H9 (cell line): ENCODE data around the gene CDH20. TPM values are rescaled to one million over a fixed set of nuclear protein-coding genes. Genes with fewer than 3 reads are reported as not detected.

Experiments used
- DNase-seq: peaks from one replicate; pipeline ENCODE4 v3.0.0-alpha.2; 2017
- H2AFZ ChIP-seq: one replicate; pipeline ENCODE4 v1.6.1; 2013; ENCODE audit warnings: mild to moderate bottlenecking, low read length, control low read depth, moderate library complexity
- H2AK5ac ChIP-seq: 2 replicates; pipeline ENCODE4 v1.6.1; 2013; ENCODE audit warnings: low read length, control low read depth, mixed read lengths; ENCODE audit not compliant: insufficient read length
- H2BK120ac ChIP-seq: one replicate; pipeline ENCODE4 v1.6.1; 2013; ENCODE audit warnings: low read depth, mild to moderate bottlenecking, low read length, control low read depth, inconsistent platforms; ENCODE audit not compliant: poor library complexity, severe bottlenecking
- H2BK12ac ChIP-seq: 2 replicates; pipeline ENCODE4 v1.6.1; 2013; ENCODE audit warnings: low read length, control low read depth, mixed read lengths, low read depth; ENCODE audit not compliant: insufficient read length
- H2BK15ac ChIP-seq: 2 replicates; pipeline ENCODE4 v1.6.1; 2013; ENCODE audit warnings: low read depth, low read length, control low read depth
- H2BK20ac ChIP-seq: one replicate; pipeline ENCODE4 v1.6.1; 2013; ENCODE audit warnings: low read depth, mild to moderate bottlenecking, low read length, control low read depth, inconsistent platforms; ENCODE audit not compliant: poor library complexity, severe bottlenecking
- H2BK5ac ChIP-seq: 2 replicates; pipeline ENCODE4 v1.6.1; 2013; ENCODE audit warnings: low read length, control low read depth, mixed read lengths; ENCODE audit not compliant: insufficient read length
- H3K14ac ChIP-seq: 2 replicates; pipeline ENCODE4 v1.6.1; 2013; ENCODE audit warnings: low read length, control low read depth; ENCODE audit not compliant: insufficient read depth
- H3K18ac ChIP-seq: 2 replicates; pipeline ENCODE4 v1.6.1; 2013; ENCODE audit warnings: low read depth, mild to moderate bottlenecking, mixed read lengths, low read length, control low read depth; ENCODE audit not compliant: insufficient read length
- H3K23ac ChIP-seq: 2 replicates; pipeline ENCODE4 v1.6.1; 2013; ENCODE audit warnings: low read length, control low read depth, mixed read lengths, low read depth; ENCODE audit not compliant: insufficient read length
- H3K23me2 ChIP-seq: 2 replicates; pipeline ENCODE4 v1.6.1; 2013; ENCODE audit warnings: low read depth, mild to moderate bottlenecking, mixed read lengths, low read length, control low read depth; ENCODE audit not compliant: insufficient read length, poor library complexity, severe bottlenecking
- H3K27ac ChIP-seq: 2 replicates; pipeline ENCODE4 v1.5.1; 2013; ENCODE audit warnings: low read length, control low read depth, mixed read lengths, low read depth; ENCODE audit not compliant: insufficient read length
- H3K27me3 ChIP-seq: 2 replicates; pipeline ENCODE4 v1.6.1; 2013; ENCODE audit warnings: low read length, control low read depth, inconsistent platforms; ENCODE audit not compliant: insufficient read depth
- H3K4ac ChIP-seq: 2 replicates; pipeline ENCODE4 v1.6.1; 2013; ENCODE audit warnings: low read depth, mild to moderate bottlenecking, control low read depth, inconsistent platforms, low read length, moderate library complexity
- H3K4me1 ChIP-seq: 2 replicates; pipeline ENCODE4 v1.6.1; 2013; ENCODE audit warnings: low read length, control low read depth, inconsistent platforms; ENCODE audit not compliant: insufficient read depth
- H3K4me2 ChIP-seq: 2 replicates; pipeline ENCODE4 v1.6.1; 2013; ENCODE audit warnings: low read length, control low read depth, mixed read lengths; ENCODE audit not compliant: insufficient read length, insufficient read depth
- H3K56ac ChIP-seq: 2 replicates; pipeline ENCODE4 v1.6.1; 2013; ENCODE audit warnings: low read depth, mild to moderate bottlenecking, mixed read lengths, low read length, control low read depth; ENCODE audit not compliant: insufficient read length
- H3K79me1 ChIP-seq: 2 replicates; pipeline ENCODE4 v1.6.1; 2013; ENCODE audit warnings: low read depth, mild to moderate bottlenecking, moderate library complexity, low read length, control low read depth, inconsistent platforms; ENCODE audit not compliant: insufficient read depth, poor library complexity, severe bottlenecking
- H3K79me2 ChIP-seq: 2 replicates; pipeline ENCODE4 v1.6.1; 2013; ENCODE audit warnings: low read length, control low read depth, inconsistent platforms; ENCODE audit not compliant: insufficient read depth
- H3K9ac ChIP-seq: 2 replicates; pipeline ENCODE4 v1.6.1; 2013; ENCODE audit warnings: low read length, control low read depth, mixed read lengths; ENCODE audit not compliant: insufficient read length; ENCODE audit errors: extremely low read depth
- H3K9me3 ChIP-seq: one replicate; pipeline ENCODE4 v1.6.1; 2013; ENCODE audit warnings: low read depth, low read length, inconsistent platforms; ENCODE audit not compliant: control insufficient read depth
- H3T11ph ChIP-seq: one replicate; pipeline ENCODE4 v1.6.1; 2013; ENCODE audit warnings: mild to moderate bottlenecking, low read length, control low read depth, inconsistent platforms
- H4K20me1 ChIP-seq: one replicate; pipeline ENCODE4 v1.6.1; 2013; ENCODE audit not compliant: control insufficient read depth, insufficient read length, insufficient read depth
- H4K5ac ChIP-seq: 2 replicates; pipeline ENCODE4 v1.6.1; 2013; ENCODE audit warnings: low read depth, mild to moderate bottlenecking, mixed read lengths, low read length, control low read depth; ENCODE audit not compliant: insufficient read length
- H4K8ac ChIP-seq: replicated peaks from 2 replicates; pipeline ENCODE4 v1.6.1; 2013; ENCODE audit warnings: low read length, control low read depth, mixed read lengths, low read depth; ENCODE audit not compliant: insufficient read length
- H4K91ac ChIP-seq: 2 replicates; pipeline ENCODE4 v1.6.1; 2013; ENCODE audit warnings: low read depth, mild to moderate bottlenecking, moderate library complexity, mixed read lengths, low read length, control low read depth; ENCODE audit not compliant: insufficient read length
- H3K27ac Mint-ChIP-seq, 3 experiments: 2 replicates in 2 of 3; 3 replicates in 1 of 3; pipeline ENCODE4 v1.8.0; 2020 to 2021; ENCODE audit warnings: mixed read lengths in 3 of 3, mild to moderate bottlenecking in 1 of 3, moderate library complexity in 1 of 3
- H3K27me3 Mint-ChIP-seq: 2 replicates; pipeline ENCODE4 v1.8.0; 2021; ENCODE audit warnings: low read depth, mild to moderate bottlenecking, moderate library complexity, mixed read lengths
- H3K36me3 Mint-ChIP-seq, 3 experiments: 2 replicates in 2 of 3; 3 replicates in 1 of 3; pipeline ENCODE4 v1.8.0; 2020 to 2021; ENCODE audit warnings: low read depth in 3 of 3, mixed read lengths in 3 of 3; ENCODE audit not compliant: insufficient read depth in 1 of 3
- H3K4me1 Mint-ChIP-seq, 2 experiments: 2 replicates each; pipeline ENCODE4 v1.8.0; 2020; ENCODE audit warnings: mixed read lengths in 2 of 2
- H3K4me3 Mint-ChIP-seq, 2 experiments: 2 replicates in 1 of 2; 3 replicates in 1 of 2; pipeline ENCODE4 v1.8.0; 2020 to 2021; ENCODE audit warnings: mild to moderate bottlenecking in 2 of 2, mixed read lengths in 2 of 2, moderate library complexity in 1 of 2
- H3K9me3 Mint-ChIP-seq, 2 experiments: 2 replicates in 1 of 2; 3 replicates in 1 of 2; pipeline ENCODE4 v1.8.0; 2020; ENCODE audit warnings: mild to moderate bottlenecking in 2 of 2, mixed read lengths in 2 of 2, moderate library complexity in 1 of 2
- WGBS: extraction: QIAGEN DNeasy Blood & Tissue Kit; methylation state at CpG from one replicate; pipeline ENCODE4 v1.1.7; 2013; ENCODE audit warnings: missing lambda C conversion rate, low lambda C conversion rate, mixed read lengths; ENCODE audit not compliant: insufficient read length; ENCODE audit errors: extremely low coverage; 5-methylcytosine and 5-hydroxymethylcytosine counted together
- total RNA-seq: library from RNA; stranded (reverse); gene quantifications from 2 replicates; pipeline ENCODE4 v1.2.1, GENCODE V29; 2021
- TF ChIP-seq, protein P1 (sequence below): fragments of 200-600 bp; sonication (generic); conservative IDR thresholded peaks from 3 replicates; pipeline ENCODE4 v1.8.0; 2021; ENCODE audit warnings: antibody characterized with exemption, mild to moderate bottlenecking

Gene CDH20
- total RNA-seq, 1 experiment from 2014 or later = not detected

DNA sequence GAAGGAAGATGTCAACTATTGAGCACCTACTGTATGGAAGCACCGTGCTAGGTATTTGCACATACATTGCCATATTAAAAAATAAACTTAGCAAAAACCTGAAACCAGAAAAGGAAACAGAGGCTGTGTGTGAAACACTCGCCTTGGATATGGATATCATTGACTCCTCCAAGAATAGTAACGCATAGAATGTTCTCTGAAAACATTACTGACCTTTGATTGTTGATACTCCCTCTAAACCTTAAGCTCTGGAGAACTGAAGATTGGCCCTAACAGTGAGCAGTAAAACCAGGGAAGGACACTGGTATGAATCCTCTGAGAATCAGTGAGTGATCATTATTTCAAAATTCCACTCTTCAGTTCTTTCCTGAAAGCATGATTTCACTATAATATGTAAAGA lies 236.8 kb downstream of the CDH20 start:
- H4K91ac ChIP-seq = no peak overlapping the region
- no peak overlapping the region for H4K5ac ChIP-seq
- no peaks in the 10 kb centered on the region for H3K9me3 ChIP-seq
- H3T11ph ChIP-seq = no peak overlapping the region
- no peak overlapping the region for H2BK20ac ChIP-seq
- TF ChIP-seq, protein P1, sequence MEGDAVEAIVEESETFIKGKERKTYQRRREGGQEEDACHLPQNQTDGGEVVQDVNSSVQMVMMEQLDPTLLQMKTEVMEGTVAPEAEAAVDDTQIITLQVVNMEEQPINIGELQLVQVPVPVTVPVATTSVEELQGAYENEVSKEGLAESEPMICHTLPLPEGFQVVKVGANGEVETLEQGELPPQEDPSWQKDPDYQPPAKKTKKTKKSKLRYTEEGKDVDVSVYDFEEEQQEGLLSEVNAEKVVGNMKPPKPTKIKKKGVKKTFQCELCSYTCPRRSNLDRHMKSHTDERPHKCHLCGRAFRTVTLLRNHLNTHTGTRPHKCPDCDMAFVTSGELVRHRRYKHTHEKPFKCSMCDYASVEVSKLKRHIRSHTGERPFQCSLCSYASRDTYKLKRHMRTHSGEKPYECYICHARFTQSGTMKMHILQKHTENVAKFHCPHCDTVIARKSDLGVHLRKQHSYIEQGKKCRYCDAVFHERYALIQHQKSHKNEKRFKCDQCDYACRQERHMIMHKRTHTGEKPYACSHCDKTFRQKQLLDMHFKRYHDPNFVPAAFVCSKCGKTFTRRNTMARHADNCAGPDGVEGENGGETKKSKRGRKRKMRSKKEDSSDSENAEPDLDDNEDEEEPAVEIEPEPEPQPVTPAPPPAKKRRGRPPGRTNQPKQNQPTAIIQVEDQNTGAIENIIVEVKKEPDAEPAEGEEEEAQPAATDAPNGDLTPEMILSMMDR = no peak
- Mint-ChIP-seq H3K4me3 (no peak overlapping the region), H3K9me3 (peaks cover 10 to 13% of the 10 kb centered on the region in 2 experiments), H3K27me3 (no peaks in the 10 kb centered on the region), H3K36me3 (peaks cover 0 to 13% (median 0%) of the 10 kb centered on the region in 3 experiments; a peak in 3 of 7 replicates), H3K4me1 (no peaks in the 10 kb centered on the region), H3K27ac (no peak overlapping the region)
- no peaks in the 10 kb centered on the region for H3K27me3 ChIP-seq
- no peaks in the 10 kb centered on the region for H3K79me2 ChIP-seq
- no peak overlapping the region for H2BK120ac ChIP-seq
- H2BK15ac ChIP-seq = no peak overlapping the region
- no peak overlapping the region for H3K4me2 ChIP-seq
- no peak overlapping the region for H2BK12ac ChIP-seq
- no peak overlapping the region for H3K27ac ChIP-seq
- H3K4me1 ChIP-seq = no peaks in the 10 kb centered on the region
- H3K14ac ChIP-seq = no peak overlapping the region
- H4K20me1 ChIP-seq = no peaks in the 10 kb centered on the region
- H3K79me1 ChIP-seq = no peaks in the 10 kb centered on the region
- no peak overlapping the region for H3K56ac ChIP-seq
- no peak overlapping the region for H2AFZ ChIP-seq
- H3K9ac ChIP-seq = no peak overlapping the region
- no peak overlapping the region for H3K23ac ChIP-seq
- no peak overlapping the region for H4K8ac ChIP-seq
- H2AK5ac ChIP-seq = no peak overlapping the region
- no peak overlapping the region for H2BK5ac ChIP-seq
- no peak for DNase-seq
- WGBS = no CpG with 5 or more reads among the region's 3 CpGs
- H3K23me2 ChIP-seq = no peaks in the 10 kb centered on the region
- H3K4ac ChIP-seq = no peak overlapping the region
- no peak overlapping the region for H3K18ac ChIP-seq
